CD4-positive, alpha-beta memory T cell (primary cell): ENCODE results near the gene PSMC2. TPM values are rescaled to one million over a fixed set of nuclear protein-coding genes. Genes with fewer than 3 reads are reported as not detected.

ENCODE experiments used
- polyA plus RNA-seq, 2 donors: library from polyadenylated mRNA; unstranded; fragments of 300-500 nt; fragmentation: Illumina TruSeq; gene quantifications; one replicate each; pipeline ENCODE4 v1.2.3, GENCODE V29; 2021
- total RNA-seq, 2 experiments: library from RNA; stranded (reverse); gene quantifications; one replicate each; pipeline ENCODE4 v1.2.3, GENCODE V29; 2021

Gene PSMC2
- total and polyA plus RNA-seq, 4 experiments from 2014 or later, result 68.2 to 169 (median 101) TPM

Other genes starting within 250 kb of the PSMC2 start
- gene NAPEPLD, start 198.5 kb upstream of the PSMC2 start, total RNA-seq, result 10 to 100 TPM; 21.6 to 22.2 TPM
- 10 to 100 TPM in 1 of 2 donors, 1 to 10 TPM in 1; 2.1 to 11.5 TPM for gene NAPEPLD, start 198.5 kb upstream of the PSMC2 start, polyA plus RNA-seq
- gene PMPCB, start 50.2 kb upstream of the PSMC2 start, total RNA-seq, result 10 to 100 TPM; 72.7 to 76.2 TPM
- 10 to 100 TPM; 71.2 to 86.1 TPM for gene PMPCB, start 50.2 kb upstream of the PSMC2 start, polyA plus RNA-seq
- gene DNAJC2, start 2.9 kb upstream of the PSMC2 start, total RNA-seq, result 10 to 100 TPM; 36.0 to 40.5 TPM
- gene DNAJC2, start 2.9 kb upstream of the PSMC2 start, polyA plus RNA-seq, result 10 to 100 TPM; 10.6 to 26.5 TPM
- gene SLC26A5, start 98.6 kb downstream of the PSMC2 start, total RNA-seq, result not detected
- gene SLC26A5, start 98.6 kb downstream of the PSMC2 start, polyA plus RNA-seq, result not detected